Islet precursor cell (in vitro differentiated cells): ENCODE results near the gene SPECC1L.
"Not testable (repeated sequence)": the region's sequence is repeated elsewhere in the genome, so short reads cannot be mapped to it uniquely, and the experiment has no call there.

Experiments
- DNase-seq: peaks from one replicate; pipeline ENCODE4 v3.0.0-alpha.2; 2018

The SPECC1L gene

DNA sequence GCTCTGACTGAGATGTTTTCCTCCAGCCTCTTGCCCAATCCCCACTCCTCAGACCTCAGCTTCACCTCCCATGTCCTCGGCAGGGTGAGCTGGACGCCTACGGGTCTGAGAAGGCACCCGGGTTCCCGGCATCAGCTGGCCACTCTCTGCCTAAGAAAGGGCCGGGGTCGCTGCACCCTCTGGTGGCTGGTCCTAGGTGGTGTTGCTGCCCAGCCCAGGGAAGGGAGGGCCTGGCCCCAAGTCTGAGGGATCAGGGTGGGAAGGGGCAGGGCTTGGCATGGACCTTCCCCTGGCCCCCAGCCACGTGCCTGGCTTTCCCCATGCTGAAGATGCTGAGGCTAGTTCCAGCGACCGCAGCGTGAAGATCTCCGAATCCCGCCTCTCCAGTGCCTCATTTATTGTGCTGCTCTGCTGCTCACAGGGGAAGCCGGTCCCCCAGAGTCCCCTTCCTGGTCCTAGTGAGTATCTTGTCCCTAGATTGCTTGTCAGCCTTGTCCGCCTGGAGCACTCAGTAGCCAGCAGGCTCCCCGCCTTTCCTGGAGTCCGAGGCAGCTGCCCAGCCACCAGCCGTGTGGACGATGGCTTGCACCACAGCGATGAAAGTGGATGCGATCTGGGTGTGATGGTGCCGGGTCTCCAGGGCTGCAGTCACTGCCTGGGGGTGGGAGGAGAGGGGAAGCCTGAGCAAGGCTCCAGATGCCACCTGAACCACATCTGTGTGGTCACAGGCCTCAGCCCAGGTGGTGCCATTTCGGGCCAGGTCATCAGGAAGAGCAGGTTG, 22.9 kb upstream of the SPECC1L start:
- DNase-seq: peak; percentile 93

DNA sequence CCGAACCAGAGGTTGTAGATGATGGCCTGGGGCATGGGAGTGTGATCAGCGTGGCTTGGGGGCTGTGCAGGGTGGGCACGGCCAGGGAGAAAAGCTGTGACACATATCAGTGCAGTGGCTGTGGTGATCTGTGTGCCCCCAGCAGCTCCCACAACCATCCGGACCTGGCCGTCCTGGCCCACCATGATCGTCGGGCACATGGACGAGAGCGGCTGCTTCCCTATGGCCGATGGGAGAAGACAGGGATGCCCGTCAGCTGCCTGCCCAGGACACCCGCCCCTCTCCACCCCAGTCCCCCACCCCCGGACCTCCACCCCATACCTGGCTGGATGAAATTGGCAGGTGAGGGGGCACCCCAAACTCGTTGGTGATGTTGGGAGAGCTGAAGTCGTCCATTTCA, 22.0 kb upstream of the SPECC1L start:
- DNase-seq: not testable (repeated sequence)

GRCh38 chr22:24249413-24249812, 21.2 kb upstream of the SPECC1L start:
- not testable (repeated sequence) for DNase-seq

GRCh38 chr22:24251286-24251685, 19.3 kb upstream of the SPECC1L start:
- not testable (repeated sequence) for DNase-seq

GRCh38 chr22:24253126-24253525, 17.5 kb upstream of the SPECC1L start:
- DNase-seq: not testable (repeated sequence)

DNA sequence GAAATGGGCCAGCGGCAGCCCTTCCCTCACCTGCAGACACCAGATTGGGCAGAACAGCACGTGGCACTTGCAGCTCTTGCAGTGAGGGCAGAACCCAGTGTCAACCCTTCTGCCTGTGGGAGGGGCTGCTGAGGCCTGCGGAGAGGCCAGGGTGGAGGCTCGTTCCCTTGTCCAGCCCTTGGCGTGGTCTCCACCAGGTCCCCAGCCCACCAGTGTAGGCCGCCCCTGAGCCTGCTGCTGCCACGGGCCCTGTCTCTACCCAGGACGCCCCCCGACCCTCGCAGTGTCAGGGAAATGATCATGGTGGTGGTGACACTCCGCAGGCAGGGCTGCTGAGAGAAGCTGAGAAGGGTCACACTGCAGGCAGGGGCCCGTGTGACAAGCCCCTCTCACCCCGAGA, 14.5 kb upstream of the SPECC1L start:
- DNase-seq: not testable (repeated sequence)

GRCh38 chr22:24256736-24257135, 13.9 kb upstream of the SPECC1L start:
- not testable (repeated sequence) for DNase-seq

DNA sequence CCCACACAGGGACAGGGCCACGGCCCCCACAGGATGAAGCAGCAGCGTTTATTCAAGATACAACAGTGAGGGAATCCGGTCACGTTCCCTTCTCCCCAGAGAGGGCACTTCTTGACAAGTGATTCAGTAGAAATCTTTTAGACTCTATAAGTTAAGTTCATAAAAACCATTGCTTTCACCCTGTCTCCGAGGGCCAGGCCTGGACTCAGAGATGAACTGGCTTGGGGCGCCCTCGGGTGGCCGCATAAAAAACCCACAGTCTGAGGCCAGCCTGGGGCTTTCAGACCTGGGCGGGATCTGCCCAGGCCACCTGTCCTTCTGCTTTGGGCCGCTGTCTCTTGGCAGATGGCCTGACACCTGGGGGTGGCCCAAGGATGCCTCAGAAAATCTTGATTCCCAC, 11.2 kb upstream of the SPECC1L start:
- DNase-seq: peak; percentile 88

DNA sequence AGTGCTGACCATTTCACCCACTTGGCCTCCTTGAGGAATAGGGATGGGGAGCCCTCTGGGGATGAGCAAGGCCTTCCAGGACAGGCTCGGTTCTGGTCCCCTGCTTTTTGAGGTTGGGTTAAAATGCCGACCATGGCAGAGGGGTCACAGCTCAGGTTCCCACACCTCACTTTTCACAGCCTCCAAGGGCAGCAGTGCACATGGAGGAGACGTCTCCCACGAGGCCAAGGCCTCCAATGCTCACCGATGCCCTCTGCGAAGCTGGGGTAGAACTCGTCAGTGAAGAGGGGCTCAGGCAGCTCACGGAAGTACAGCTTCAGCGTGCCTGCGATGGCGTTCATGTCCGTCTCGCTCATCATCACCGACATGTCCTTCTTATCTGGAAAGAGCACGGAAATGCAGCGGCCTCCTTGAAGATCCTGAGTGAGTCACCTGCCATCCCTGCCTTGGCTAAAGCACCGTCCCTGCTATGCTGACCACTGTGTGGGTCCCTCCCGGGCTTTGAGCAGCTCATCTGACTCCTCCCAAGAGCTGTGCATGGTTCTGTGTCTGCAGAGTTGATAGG, 8.4 kb upstream of the SPECC1L start:
- not testable (repeated sequence) for DNase-seq

DNA sequence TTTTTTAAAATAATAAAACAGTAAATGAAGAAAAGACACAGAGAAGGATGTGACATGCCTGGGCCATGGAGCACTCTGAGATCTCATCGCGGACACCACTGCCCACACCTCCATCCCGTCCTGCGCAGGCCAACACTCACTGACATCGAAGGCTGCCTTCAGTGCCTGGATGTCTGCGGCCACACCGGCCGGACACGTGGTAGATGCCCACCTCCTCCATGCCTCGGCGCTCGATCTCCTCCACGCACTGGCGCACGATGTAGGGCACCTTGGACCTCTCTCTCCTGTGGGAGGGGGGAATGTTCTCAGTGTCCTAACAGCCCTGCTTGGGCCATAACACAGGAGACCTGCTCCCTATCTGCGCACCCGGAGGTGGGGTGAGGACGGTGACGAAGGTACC, 7.2 kb upstream of the SPECC1L start:
- DNase-seq: not testable (repeated sequence)

- DNase-seq: not testable (repeated sequence)
Observed at GRCh38 chr22:24264329-24264896, 6.2 kb upstream of the SPECC1L start.

DNA sequence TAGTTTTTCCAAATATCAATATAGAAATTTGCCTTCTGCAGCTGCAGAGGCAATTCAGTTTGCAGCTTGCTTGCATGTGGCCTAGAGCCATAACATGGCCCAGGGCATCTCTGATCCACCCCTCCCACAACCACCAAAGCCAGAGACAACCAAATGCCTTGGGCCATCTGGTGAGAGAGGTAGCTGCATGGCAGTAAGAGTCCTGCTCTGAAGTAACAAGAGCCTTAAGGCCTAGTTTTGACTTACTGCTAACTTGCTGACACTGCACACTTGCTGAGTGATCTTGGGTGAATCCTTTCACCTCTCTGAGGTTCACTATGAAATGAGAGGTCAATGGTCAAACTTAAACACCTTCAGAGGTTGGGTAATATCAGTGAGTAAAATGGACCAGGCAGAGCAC, 4.9 kb upstream of the SPECC1L start:
- peak; percentile 72 for DNase-seq

DNA sequence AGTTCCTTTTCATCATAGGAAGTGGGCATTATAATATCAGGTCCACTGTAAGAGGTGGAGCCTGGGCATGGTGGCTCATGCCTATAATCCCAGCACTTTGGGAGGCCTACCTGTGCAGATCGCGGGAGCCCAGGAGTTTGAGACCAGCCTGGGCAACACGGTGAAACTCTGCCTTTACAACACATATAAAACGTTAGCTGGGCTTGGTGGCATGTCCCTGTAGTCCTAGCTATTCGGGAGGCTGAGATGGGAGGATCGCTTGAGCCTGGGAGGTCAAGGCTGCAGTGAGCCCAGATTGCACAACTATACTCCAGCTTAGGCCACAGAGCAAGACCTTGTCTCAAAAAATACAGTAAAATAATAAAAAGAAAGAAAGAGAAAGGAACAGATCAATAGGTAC, 4.1 kb upstream of the SPECC1L start:
- DNase-seq: not testable (repeated sequence)

DNA sequence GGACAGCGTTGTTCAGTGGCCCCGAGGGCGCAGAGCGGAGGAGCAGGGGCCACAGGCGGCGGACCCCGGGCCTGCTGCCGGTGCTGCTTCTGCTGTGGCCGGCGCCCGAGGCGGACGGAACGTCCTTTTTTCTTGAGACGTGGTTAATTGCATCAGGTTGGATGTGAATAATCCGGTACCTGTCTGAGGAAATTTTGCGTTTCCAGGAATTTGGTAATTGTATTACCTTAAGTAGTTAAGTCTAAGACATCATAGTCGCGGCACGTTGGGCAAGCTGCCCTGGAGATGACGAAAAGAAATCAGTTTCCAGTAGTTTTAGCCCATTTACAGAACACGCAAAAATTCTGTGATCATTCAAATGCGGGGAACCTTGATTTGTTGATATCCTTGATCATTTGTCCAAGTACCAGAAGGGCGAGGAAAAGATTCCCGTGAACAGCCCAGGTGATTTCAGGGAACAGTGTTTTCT, 789 bp downstream of the SPECC1L start:
- DNase-seq: no peak

- not testable (repeated sequence) for DNase-seq
Observed at GRCh38 chr22:24273031-24273430, 2.4 kb downstream of the SPECC1L start.

GRCh38 chr22:24273906-24274305, 3.3 kb downstream of the SPECC1L start:
- DNase-seq: not testable (repeated sequence)

DNA sequence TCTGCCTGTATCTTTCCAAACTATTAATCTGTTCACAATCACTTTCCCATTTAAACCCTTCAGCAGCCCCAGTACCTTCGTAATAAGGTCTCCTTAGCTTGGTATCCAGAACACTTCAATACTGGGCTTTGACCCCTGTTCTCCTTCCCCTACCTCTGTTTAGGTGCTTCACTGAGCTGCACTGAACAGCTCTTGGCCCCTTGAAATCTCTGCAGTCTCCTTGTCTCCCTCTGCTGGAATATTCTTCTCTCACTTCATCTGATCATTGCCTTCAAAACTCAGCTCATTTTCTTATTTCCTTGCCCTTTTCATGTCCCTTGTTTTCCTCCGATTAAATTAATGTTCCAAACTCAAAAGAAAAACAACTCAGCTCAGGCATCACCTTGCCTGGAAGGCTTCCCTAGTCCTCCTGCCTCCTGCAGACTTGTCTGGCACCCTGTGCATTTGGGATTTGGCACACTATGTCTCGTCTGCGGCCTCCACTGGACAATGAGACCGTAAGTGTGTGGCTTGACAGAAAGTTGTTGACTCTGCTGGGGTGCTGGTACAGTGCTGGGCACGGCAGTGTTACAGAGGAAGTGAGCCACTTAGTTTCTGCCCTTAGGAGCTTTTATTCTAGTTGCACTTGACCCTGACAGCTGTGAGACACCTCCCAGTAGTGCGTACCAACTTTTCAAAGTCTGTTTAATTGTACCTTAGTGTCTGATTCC, 4.2 kb downstream of the SPECC1L start:
- DNase-seq: not testable (repeated sequence)

DNA sequence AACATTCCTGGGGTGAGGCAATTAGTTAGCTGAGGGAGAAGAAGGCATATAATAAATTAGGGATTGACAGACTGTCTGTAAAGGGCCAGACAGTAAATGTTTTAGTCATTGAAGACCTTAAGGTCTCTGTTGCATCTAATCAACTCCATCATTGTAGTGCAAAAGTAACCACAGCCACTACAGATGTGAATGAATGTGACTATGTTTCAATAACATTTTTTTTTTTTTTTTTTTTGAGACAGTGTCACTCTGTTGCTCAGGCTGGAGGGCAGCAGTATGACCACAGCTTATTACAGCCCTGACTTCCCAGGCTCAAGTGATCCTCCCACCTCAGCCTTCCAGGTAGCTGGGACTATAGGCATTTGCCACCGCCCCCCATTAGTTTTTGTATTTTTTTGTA, 9.7 kb downstream of the SPECC1L start:
- DNase-seq: not testable (repeated sequence)

- no peak for DNase-seq
Observed at GRCh38 chr22:24282401-24282800, 11.8 kb downstream of the SPECC1L start.

GRCh38 chr22:24284747-24285203, 14.1 kb downstream of the SPECC1L start:
- no peak for DNase-seq

- no peak for DNase-seq
Observed at GRCh38 chr22:24285245-24285644, 14.6 kb downstream of the SPECC1L start.

DNA sequence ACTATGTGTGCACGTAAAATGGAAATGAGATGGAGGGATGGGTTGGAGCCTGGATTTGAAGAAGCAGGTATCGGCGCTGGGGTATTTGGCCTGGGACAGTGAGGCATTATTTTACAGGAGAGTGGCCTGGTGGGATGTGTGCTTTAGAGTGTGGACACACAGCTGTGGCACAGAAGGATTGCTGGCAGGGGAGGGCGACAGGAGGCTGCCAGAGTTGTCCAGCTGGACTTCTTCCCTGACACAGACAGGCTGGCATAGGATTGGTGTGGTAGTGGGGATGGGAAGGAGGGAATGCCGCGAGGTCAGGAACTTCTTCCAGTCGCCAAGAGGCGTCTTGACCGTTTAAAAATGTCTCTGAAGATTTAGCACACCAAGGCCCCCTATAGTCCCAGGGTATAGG, 16.6 kb downstream of the SPECC1L start:
- not testable (repeated sequence) for DNase-seq

GRCh38 chr22:24287801-24288200, 17.2 kb downstream of the SPECC1L start:
- DNase-seq: not testable (repeated sequence)
